OCI-LY7 (cell line): Measurements from ENCODE around the gene TMIGD3.

Source experiments
- EZH2phosphoT487 ChIP-seq: fragments of 200-600 bp; sonication (generic); IDR thresholded peaks from 2 replicates; pipeline ENCODE4 v1.6.1; 2018; ENCODE audit warnings: low read depth, borderline replicate concordance, mild to moderate bottlenecking, mixed run types, antibody characterized with exemption, low read length, moderate library complexity, mixed read lengths
- TF ChIP-seq, protein P1 (sequence below): fragments of 200-600 bp; sonication (generic); conservative IDR thresholded peaks from 2 replicates; pipeline ENCODE4 v1.5.1; 2014; ENCODE audit warnings: mild to moderate bottlenecking, antibody characterized with exemption, low read length, moderate library complexity, mixed read lengths

DNA sequence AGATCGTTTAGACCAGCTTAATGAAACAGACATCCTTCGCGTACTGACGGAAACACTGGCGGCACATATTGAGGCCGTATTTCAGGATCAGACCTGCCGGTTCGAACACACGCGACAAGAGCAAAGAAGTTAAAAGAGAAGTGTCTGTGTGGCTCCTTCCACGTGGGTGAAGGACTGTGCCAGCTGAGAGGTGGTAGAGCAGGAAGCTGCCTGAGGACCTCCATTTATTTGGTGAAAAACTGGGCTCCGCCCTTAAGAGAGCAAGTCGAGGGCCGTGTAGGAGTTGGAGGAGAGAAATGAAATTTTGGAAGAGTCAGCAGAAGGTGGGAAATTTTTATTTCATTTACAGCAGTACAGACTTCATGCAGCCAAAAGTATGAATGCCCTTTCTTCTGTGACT, 38.8 kb upstream of the TMIGD3 start:
- TF ChIP-seq, protein P1, sequence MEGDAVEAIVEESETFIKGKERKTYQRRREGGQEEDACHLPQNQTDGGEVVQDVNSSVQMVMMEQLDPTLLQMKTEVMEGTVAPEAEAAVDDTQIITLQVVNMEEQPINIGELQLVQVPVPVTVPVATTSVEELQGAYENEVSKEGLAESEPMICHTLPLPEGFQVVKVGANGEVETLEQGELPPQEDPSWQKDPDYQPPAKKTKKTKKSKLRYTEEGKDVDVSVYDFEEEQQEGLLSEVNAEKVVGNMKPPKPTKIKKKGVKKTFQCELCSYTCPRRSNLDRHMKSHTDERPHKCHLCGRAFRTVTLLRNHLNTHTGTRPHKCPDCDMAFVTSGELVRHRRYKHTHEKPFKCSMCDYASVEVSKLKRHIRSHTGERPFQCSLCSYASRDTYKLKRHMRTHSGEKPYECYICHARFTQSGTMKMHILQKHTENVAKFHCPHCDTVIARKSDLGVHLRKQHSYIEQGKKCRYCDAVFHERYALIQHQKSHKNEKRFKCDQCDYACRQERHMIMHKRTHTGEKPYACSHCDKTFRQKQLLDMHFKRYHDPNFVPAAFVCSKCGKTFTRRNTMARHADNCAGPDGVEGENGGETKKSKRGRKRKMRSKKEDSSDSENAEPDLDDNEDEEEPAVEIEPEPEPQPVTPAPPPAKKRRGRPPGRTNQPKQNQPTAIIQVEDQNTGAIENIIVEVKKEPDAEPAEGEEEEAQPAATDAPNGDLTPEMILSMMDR = no peak
- no peak for TF ChIP-seq EZH2phosphoT487
